ENCODE measurements around the gene CLIP3.
"Not testable (repeated sequence)": the region's sequence is repeated elsewhere in the genome, so short reads cannot be mapped to it uniquely, and the experiment has no call there.

CLIP3 gene

DNA sequence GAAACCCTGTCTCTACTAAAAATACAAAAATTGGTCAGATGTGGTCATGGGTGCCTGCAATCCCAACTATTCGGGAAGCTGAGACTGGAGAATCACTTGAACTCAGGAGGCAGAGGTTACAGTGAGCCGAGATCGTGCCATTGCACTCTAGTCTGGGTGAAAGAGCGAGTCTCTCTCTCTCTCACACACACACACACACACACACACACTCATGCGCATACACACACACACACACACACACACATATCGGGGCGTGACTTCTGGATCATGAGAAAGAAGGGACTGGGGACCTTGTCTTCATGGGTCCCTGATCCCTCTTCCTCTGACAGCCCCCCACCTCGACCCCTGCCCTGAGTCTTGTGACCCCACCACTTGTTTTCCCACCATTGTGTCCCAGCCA, 49.5 kb downstream of the CLIP3 start:
- peaks cover 15 to 38% (median 33%) of the 10 kb centered on the region in 5 donors for H3K27me3 ChIP-seq (ENCODE audit: control insufficient read depth in 5 of 5, insufficient read depth in 4 of 5, low read length in 5 of 5)
- no peak overlapping the region for H3K4me3 ChIP-seq (ENCODE audit: low read depth in 1 of 5, low read length in 5 of 5)
- H3K4me1 ChIP-seq (ENCODE audit: control insufficient read depth in 5 of 5, insufficient read depth in 5 of 5, low read length in 5 of 5) = peaks cover 0 to 5% (median 0%) of the 10 kb centered on the region in 5 donors
- no peaks in the 10 kb centered on the region for H3K36me3 ChIP-seq (ENCODE audit: control insufficient read depth in 5 of 5, insufficient read depth in 5 of 5, low read length in 5 of 5)
- no peak overlapping the region for H3K9ac ChIP-seq (ENCODE audit: low read length in 5 of 5)
- H3K9me3 ChIP-seq (ENCODE audit: control insufficient read depth in 5 of 5, low read length in 5 of 5) = no peaks in the 10 kb centered on the region
- no peak overlapping the region for H3K27ac ChIP-seq (ENCODE audit: low read depth, low read length)

DNA sequence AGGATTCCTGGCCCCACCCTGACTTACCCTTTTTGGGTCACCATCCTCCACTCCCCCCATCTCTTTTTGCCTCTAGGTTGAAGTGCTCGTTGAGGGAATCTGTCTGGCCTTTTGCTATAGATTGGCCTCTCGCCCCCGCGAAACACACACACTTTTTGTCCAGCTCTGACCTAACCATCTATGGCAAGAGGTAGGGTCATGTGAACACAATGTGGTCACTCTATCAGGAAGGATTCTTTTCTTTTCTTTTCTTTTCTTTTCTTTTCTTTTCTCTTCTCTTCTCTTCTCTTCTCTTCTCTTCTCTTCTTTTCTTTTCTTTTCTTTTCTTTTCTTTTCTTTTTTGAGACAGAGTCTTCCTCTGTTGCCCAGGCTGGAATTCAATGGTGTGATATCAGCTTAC, 51.7 kb downstream of the CLIP3 start:
- peaks cover 9 to 31% (median 28%) of the 10 kb centered on the region in 5 donors for H3K27me3 ChIP-seq (ENCODE audit: control insufficient read depth in 5 of 5, insufficient read depth in 4 of 5, low read length in 5 of 5)
- H3K27ac ChIP-seq (ENCODE audit: low read depth, low read length); H3K9me3 ChIP-seq (ENCODE audit: control insufficient read depth in 5 of 5, low read length in 5 of 5); H3K9ac ChIP-seq (ENCODE audit: low read length in 5 of 5); H3K4me1 ChIP-seq (ENCODE audit: control insufficient read depth in 5 of 5, insufficient read depth in 5 of 5, low read length in 5 of 5); H3K4me3 ChIP-seq (ENCODE audit: low read depth in 1 of 5, low read length in 5 of 5); H3K36me3 ChIP-seq (ENCODE audit: control insufficient read depth in 5 of 5, insufficient read depth in 5 of 5, low read length in 5 of 5): not testable (repeated sequence)

DNA sequence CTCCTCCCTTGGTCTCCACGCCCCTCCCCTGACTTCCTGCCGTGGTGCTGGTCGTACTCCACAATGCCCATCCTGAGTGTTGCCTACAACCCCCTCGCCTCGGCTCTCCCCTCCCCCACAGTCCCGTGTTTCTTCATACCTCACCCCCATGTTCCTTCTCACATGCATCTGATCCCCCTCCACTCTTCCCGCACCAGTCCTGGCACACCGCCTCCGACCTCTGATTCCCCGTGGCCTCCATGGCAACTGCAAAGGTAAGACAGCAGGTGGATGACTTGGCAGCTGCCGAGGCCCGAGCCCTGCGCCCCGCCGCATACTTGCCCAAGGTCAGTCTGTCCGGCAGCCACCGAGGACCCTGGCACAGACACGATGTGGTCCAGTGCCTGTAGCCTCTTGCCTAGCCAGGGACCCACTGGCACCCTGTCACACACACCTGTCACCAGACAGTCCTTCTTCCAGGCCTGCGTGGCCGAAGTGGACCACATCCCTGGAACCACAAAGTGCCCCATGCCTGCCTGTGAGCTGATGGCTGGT, 53.8 kb downstream of the CLIP3 start:
- no peak overlapping the region for H3K27ac ChIP-seq (ENCODE audit: low read depth, low read length)
- peaks cover 8 to 24% (median 19%) of the 10 kb centered on the region in 5 donors for H3K27me3 ChIP-seq (ENCODE audit: control insufficient read depth in 5 of 5, insufficient read depth in 4 of 5, low read length in 5 of 5)
- no peak overlapping the region for H3K9ac ChIP-seq (ENCODE audit: low read length in 5 of 5)
- no peak overlapping the region for H3K4me3 ChIP-seq (ENCODE audit: low read depth in 1 of 5, low read length in 5 of 5)
- H3K4me1 ChIP-seq (ENCODE audit: control insufficient read depth in 5 of 5, insufficient read depth in 5 of 5, low read length in 5 of 5) = no peaks in the 10 kb centered on the region
- H3K36me3 ChIP-seq (ENCODE audit: control insufficient read depth in 5 of 5, insufficient read depth in 5 of 5, low read length in 5 of 5) = no peaks in the 10 kb centered on the region
- no peaks in the 10 kb centered on the region for H3K9me3 ChIP-seq (ENCODE audit: control insufficient read depth in 5 of 5, low read length in 5 of 5)

DNA sequence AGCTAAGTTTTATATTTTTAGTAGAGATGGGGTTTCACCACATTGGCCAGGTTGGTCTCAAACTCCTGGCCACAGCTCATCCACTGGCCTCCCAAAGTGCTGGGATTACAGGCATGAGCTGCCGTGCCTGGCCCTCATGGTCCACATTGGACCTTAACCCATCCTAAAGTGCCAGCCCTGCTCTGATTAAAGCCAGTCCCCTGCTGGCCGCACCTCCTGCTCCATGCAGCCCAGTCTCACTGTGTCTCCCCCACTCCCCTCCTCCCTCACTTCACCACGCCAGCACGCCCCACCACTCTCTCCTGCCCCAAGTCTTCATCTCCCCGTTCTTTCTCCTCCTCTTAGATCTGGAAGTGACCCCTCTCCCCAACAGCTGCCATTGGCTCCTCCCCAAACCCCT, 54.4 kb downstream of the CLIP3 start:
- Histone ChIP-seq H3K4me3 (ENCODE audit: low read depth in 1 of 5, low read length in 5 of 5) (no peak overlapping the region), H3K27ac (ENCODE audit: low read depth, low read length) (no peak overlapping the region), H3K36me3 (ENCODE audit: control insufficient read depth in 5 of 5, insufficient read depth in 5 of 5, low read length in 5 of 5) (no peaks in the 10 kb centered on the region), H3K9me3 (ENCODE audit: control insufficient read depth in 5 of 5, low read length in 5 of 5) (no peaks in the 10 kb centered on the region), H3K4me1 (ENCODE audit: control insufficient read depth in 5 of 5, insufficient read depth in 5 of 5, low read length in 5 of 5) (no peaks in the 10 kb centered on the region), H3K9ac (ENCODE audit: low read length in 5 of 5) (no peak overlapping the region), H3K27me3 (ENCODE audit: control insufficient read depth in 5 of 5, insufficient read depth in 4 of 5, low read length in 5 of 5) (peaks cover 8 to 19% (median 17%) of the 10 kb centered on the region in 5 donors)

DNA sequence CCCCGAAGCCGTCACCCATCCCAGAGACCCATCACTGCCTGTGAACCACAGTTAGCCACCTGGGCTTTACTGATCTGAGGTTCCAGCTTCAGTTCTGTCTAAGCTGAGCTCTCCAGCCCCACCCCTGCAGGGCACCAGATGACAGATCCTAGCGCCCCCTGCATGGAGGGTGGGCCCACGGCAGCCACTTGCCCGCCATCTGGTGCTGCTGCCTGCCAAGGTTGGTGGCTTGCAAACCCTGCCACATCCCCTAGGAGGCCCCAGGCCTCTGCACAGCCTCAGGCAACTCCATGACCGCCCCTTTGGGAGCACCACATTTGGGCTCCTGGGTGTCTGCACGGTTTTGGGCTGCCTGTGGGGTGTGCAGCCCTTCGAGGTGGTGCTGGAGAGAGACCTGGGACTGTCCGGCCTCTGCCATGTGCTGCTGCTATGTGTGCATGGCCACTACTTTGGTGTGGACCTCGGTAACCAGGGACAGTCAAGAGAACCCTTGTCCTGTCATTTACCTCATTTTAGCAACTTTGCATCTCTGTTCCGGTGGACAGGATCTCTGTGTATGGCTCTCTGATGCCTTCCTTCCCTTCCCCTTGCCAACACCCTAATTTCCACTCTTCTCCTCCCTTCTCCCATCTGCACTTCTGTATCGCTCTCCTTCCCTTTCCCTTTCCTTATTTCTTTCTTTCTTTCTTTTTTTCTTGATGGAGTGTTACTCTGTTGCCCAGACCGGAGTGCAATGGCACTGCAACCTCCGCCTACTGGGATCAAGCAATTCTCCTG, 55.0 kb downstream of the CLIP3 start:
- no peak overlapping the region for H3K9ac ChIP-seq (ENCODE audit: low read length in 5 of 5)
- H3K27ac ChIP-seq (ENCODE audit: low read depth, low read length) = no peak overlapping the region
- H3K4me1 ChIP-seq (ENCODE audit: control insufficient read depth in 5 of 5, insufficient read depth in 5 of 5, low read length in 5 of 5) = no peaks in the 10 kb centered on the region
- H3K27me3 ChIP-seq (ENCODE audit: control insufficient read depth in 5 of 5, insufficient read depth in 4 of 5, low read length in 5 of 5) = peaks cover 8 to 19% (median 16%) of the 10 kb centered on the region in 5 donors
- no peaks in the 10 kb centered on the region for H3K9me3 ChIP-seq (ENCODE audit: control insufficient read depth in 5 of 5, low read length in 5 of 5)
- H3K36me3 ChIP-seq (ENCODE audit: control insufficient read depth in 5 of 5, insufficient read depth in 5 of 5, low read length in 5 of 5) = no peaks in the 10 kb centered on the region
- no peak overlapping the region for H3K4me3 ChIP-seq (ENCODE audit: low read depth in 1 of 5, low read length in 5 of 5)

DNA sequence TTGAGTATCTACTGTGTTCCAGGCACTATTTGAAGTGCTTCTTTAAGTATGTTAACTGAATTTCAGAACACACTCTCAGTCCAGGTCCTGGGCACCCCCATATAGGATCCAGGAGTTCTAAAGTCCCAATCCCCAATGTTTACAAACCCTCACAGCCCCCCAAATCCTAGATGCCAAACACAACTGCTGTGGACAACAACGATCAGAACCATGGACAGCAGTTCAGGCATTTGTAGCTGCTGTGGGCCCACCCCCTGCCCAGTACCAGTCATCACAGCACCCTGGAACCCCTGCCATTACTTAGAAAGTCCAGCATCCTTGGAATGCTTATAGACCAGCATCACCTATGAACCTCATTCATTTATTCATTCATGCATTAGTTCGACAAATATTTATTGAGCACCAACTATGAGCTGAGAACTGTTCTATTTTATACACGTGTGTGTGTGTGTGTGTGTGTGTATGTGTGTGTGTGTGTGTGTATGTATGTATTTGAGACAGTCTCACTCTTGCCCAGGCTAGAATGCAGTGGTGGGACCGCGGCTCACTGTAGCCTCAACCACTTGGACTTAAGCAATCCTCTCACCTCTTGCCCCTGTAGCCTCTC, 57.0 kb downstream of the CLIP3 start:
- Histone ChIP-seq H3K27me3 (ENCODE audit: control insufficient read depth in 5 of 5, insufficient read depth in 4 of 5, low read length in 5 of 5) (peaks cover 5 to 16% (median 13%) of the 10 kb centered on the region in 5 donors), H3K36me3 (ENCODE audit: control insufficient read depth in 5 of 5, insufficient read depth in 5 of 5, low read length in 5 of 5) (no peaks in the 10 kb centered on the region), H3K9ac (ENCODE audit: low read length in 5 of 5) (no peak overlapping the region), H3K4me3 (ENCODE audit: low read depth in 1 of 5, low read length in 5 of 5) (no peak overlapping the region), H3K9me3 (ENCODE audit: control insufficient read depth in 5 of 5, low read length in 5 of 5) (no peaks in the 10 kb centered on the region), H3K4me1 (ENCODE audit: control insufficient read depth in 5 of 5, insufficient read depth in 5 of 5, low read length in 5 of 5) (no peaks in the 10 kb centered on the region), H3K27ac (ENCODE audit: low read depth, low read length) (no peak overlapping the region)

DNA sequence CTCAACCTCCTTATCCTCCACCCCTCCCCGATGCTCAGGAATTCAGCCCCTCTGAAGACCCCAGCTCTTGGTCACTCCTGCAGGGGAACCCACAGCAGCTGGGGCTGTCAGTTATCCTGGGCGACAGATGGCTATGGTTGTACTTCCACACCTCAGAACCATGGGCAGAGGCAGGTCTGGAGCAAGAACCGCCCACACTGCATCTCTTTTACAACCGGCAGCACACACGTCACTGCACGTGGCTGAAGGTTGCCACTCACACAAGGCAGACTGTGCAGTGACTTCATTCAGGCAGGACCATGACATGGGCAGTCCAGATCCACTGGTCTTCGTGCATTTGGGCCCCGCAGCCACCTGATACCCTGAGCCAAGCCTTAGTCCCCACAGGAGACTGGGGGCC, 59.2 kb downstream of the CLIP3 start:
- H3K4me1 ChIP-seq (ENCODE audit: control insufficient read depth in 5 of 5, insufficient read depth in 5 of 5, low read length in 5 of 5) = no peaks in the 10 kb centered on the region
- peaks cover 0 to 10% (median 6%) of the 10 kb centered on the region in 5 donors for H3K27me3 ChIP-seq (ENCODE audit: control insufficient read depth in 5 of 5, insufficient read depth in 4 of 5, low read length in 5 of 5)
- no peak overlapping the region for H3K4me3 ChIP-seq (ENCODE audit: low read depth in 1 of 5, low read length in 5 of 5)
- H3K27ac ChIP-seq (ENCODE audit: low read depth, low read length) = no peak overlapping the region
- no peaks in the 10 kb centered on the region for H3K36me3 ChIP-seq (ENCODE audit: control insufficient read depth in 5 of 5, insufficient read depth in 5 of 5, low read length in 5 of 5)
- H3K9me3 ChIP-seq (ENCODE audit: control insufficient read depth in 5 of 5, low read length in 5 of 5) = no peaks in the 10 kb centered on the region
- no peak overlapping the region for H3K9ac ChIP-seq (ENCODE audit: low read length in 5 of 5)

DNA sequence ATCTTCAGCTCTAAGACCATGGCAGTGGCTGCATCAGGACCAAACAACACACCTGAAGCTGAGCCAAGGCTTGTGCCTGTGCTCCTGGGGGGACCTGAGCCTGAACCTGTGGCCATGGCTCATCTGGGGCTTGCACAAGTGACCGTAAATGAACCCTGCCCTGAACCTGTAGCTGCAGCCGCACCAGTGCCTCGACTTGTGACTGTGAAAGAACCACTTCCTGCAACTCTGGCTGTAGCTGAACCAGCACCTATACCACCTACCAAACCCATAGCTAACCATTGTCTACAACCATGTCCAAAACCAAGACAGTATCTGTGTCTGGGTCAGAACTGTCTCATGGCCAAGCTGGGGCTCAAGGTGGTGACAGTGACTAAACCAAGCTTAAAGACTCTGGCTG, 65.9 kb downstream of the CLIP3 start:
- H3K36me3 ChIP-seq (ENCODE audit: control insufficient read depth in 5 of 5, insufficient read depth in 5 of 5, low read length in 5 of 5) = no peaks in the 10 kb centered on the region
- peaks cover 0 to 5% (median 3%) of the 10 kb centered on the region in 5 donors for H3K27me3 ChIP-seq (ENCODE audit: control insufficient read depth in 5 of 5, insufficient read depth in 4 of 5, low read length in 5 of 5)
- H3K9ac ChIP-seq (ENCODE audit: low read length in 5 of 5) = no peak overlapping the region
- no peaks in the 10 kb centered on the region for H3K9me3 ChIP-seq (ENCODE audit: control insufficient read depth in 5 of 5, low read length in 5 of 5)
- no peak overlapping the region for H3K4me3 ChIP-seq (ENCODE audit: low read depth in 1 of 5, low read length in 5 of 5)
- no peak overlapping the region for H3K27ac ChIP-seq (ENCODE audit: low read depth, low read length)
- no peaks in the 10 kb centered on the region for H3K4me1 ChIP-seq (ENCODE audit: control insufficient read depth in 5 of 5, insufficient read depth in 5 of 5, low read length in 5 of 5)
